ENCODE data around the gene SEPSECS.

- TF ChIP-seq, protein P1, sequence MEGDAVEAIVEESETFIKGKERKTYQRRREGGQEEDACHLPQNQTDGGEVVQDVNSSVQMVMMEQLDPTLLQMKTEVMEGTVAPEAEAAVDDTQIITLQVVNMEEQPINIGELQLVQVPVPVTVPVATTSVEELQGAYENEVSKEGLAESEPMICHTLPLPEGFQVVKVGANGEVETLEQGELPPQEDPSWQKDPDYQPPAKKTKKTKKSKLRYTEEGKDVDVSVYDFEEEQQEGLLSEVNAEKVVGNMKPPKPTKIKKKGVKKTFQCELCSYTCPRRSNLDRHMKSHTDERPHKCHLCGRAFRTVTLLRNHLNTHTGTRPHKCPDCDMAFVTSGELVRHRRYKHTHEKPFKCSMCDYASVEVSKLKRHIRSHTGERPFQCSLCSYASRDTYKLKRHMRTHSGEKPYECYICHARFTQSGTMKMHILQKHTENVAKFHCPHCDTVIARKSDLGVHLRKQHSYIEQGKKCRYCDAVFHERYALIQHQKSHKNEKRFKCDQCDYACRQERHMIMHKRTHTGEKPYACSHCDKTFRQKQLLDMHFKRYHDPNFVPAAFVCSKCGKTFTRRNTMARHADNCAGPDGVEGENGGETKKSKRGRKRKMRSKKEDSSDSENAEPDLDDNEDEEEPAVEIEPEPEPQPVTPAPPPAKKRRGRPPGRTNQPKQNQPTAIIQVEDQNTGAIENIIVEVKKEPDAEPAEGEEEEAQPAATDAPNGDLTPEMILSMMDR (conservative IDR thresholded peaks at IDR 0.05 in 1 of 2, IDR thresholded peaks at IDR 0.05 in 1 of 2; ENCODE audit: low read depth in 1 of 2, low read length in 2 of 2) = no peak
- no peak for TF ChIP-seq EZH2 (IDR thresholded peaks at IDR 0.05; ENCODE audit: low read length, missing control alignments)
These were observed 4.3 kb downstream of the SEPSECS start for GRCh38 chr4:25155947-25156346.

Measured in fibroblast of lung (primary cell).